ENCODE results near the gene RPLP1. TPM values are rescaled to one million over a fixed set of nuclear protein-coding genes. Genes with fewer than 3 reads are reported as not detected.

RPLP1 gene
- total RNA-seq (2021) (1,651 and 3,001 TPM in 2 replicates), Bru-seq, nascent RNA (percentile 100 among the genes with signal in this experiment), BruChase-seq, experiment 1, labeled RNA remaining after a 2-hour chase (percentile 100 among the genes with signal in this experiment), BruChase-seq, experiment 2, labeled RNA remaining after a 6-hour chase (percentile 100 among the genes with signal in this experiment)
- long read RNA-seq, transcript RPLP1-204 (3 exons, 940 nt): minor isoform, 5 of 2,391 reads
- long read RNA-seq, transcript RPLP1-202 (3 exons, 445 nt): minor isoform, 6 of 2,391 reads
- long read RNA-seq, transcript RPLP1-201 (4 exons, 1,197 nt): major isoform, 2,314 of 2,391 reads
- long read RNA-seq, partial matches to known transcripts: 37 of 2,391 reads
- long read RNA-seq, other reads (novel, unspliced or antisense): 29 of 2,391 reads

DNA sequence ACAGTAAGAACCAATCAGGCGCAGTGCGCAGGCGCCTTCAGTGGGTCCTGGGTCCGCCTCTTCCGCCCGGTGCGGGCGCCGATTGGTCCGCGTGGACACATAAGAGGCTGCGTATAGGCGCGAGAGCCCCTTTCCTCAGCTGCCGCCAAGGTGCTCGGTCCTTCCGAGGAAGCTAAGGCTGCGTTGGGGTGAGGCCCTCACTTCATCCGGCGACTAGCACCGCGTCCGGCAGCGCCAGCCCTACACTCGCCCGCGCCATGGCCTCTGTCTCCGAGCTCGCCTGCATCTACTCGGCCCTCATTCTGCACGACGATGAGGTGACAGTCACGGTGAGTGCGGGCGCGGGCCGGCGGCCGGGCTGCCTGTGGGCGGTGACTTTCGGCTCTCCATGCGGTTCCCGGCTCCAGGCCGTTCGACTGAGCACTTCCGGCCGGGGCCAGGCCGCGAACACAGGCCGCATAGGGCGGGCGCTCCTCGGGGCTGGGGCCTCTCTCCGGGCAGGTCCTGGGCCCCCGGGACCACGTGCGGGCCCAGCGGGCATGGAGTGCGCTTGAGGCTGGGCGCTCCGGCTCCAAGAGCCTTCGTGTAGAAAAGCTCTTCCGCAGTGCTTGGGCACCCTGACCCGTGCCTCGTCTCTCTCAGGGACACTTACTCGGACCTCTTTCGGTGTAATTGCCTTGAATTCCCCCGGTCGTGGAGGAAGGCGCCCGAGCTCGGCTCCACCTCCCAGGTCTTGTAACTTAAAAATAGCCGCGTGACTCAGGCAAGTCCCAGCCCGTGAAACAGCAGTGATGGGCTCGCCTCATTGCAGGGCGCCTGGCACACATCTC lies at the start of gene RPLP1:
TSS of gene RPLP1 (plus strand) at position 127 of the 830 bp plus-strand sequence. CDS start at position 258, 131 bp downstream.
- intact Hi-C loops (cut with micrococcal nuclease; ENCODE audit: unreplicated experiment): loop anchor here (5.0 kb wide), 1 partner anchor 41 kb away; the partner anchor contains the start of gene KIF23
- CTCF ChIA-PET: interaction anchor here (3.4 kb wide), 1 partner anchor 10 kb away, joined by 16 read pairs; no protein-coding TSS in a partner anchor
- peak within 1 kb of the TSS; percentile 97 for H3K4me2 ChIP-seq
- no peaks in the 10 kb centered on the region for H3K9me3 ChIP-seq (ENCODE audit: insufficient read depth, low read depth)
- peaks cover 42% of the 10 kb centered on the region for H4K20me1 ChIP-seq (ENCODE audit: insufficient read depth)
- no peaks in the 10 kb centered on the region for H3K9me2 ChIP-seq (ENCODE audit: insufficient read depth)
- peaks cover 25% of the 10 kb centered on the region for H3K4me1 ChIP-seq (replicated peaks; ENCODE audit: insufficient read depth)
- H3K27ac ChIP-seq: peak within 1 kb of the TSS; percentile 82
- DNase-seq: peak; percentile 70 to 93
- peaks cover 56% of the 10 kb centered on the region for H3F3A ChIP-seq (ENCODE audit: insufficient read depth, low read depth)
- H3K79me2 ChIP-seq (ENCODE audit: low read depth): peaks cover 37% of the 10 kb centered on the region
- TF ChIP-seq EZH2 (IDR thresholded peaks at IDR 0.05; ENCODE audit: low read depth): no peak
- TF ChIP-seq, protein P1, sequence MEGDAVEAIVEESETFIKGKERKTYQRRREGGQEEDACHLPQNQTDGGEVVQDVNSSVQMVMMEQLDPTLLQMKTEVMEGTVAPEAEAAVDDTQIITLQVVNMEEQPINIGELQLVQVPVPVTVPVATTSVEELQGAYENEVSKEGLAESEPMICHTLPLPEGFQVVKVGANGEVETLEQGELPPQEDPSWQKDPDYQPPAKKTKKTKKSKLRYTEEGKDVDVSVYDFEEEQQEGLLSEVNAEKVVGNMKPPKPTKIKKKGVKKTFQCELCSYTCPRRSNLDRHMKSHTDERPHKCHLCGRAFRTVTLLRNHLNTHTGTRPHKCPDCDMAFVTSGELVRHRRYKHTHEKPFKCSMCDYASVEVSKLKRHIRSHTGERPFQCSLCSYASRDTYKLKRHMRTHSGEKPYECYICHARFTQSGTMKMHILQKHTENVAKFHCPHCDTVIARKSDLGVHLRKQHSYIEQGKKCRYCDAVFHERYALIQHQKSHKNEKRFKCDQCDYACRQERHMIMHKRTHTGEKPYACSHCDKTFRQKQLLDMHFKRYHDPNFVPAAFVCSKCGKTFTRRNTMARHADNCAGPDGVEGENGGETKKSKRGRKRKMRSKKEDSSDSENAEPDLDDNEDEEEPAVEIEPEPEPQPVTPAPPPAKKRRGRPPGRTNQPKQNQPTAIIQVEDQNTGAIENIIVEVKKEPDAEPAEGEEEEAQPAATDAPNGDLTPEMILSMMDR (conservative IDR thresholded peaks at IDR 0.05): no peak
- POLR2A ChIA-PET (ENCODE audit: unreplicated experiment): interaction anchor here (0.6 to 1.6 kb wide), 6 partner anchors 10 to 1679 kb away, joined by 3 to 11 read pairs (median 4); no protein-coding TSS in a partner anchor
- peaks cover 30% of the 10 kb centered on the region for H3K36me3 ChIP-seq (ENCODE audit: low read depth)
- TSS peak; percentile 48 for BruUV-seq (replicated peaks)
- peak within 1 kb of the TSS; percentile 79 for H2AFZ ChIP-seq
- H3K4me3 ChIP-seq: peak within 1 kb of the TSS; percentile 71
- no peaks in the 10 kb centered on the region for H3K27me3 ChIP-seq (ENCODE audit: insufficient read depth, low read depth)

DNA sequence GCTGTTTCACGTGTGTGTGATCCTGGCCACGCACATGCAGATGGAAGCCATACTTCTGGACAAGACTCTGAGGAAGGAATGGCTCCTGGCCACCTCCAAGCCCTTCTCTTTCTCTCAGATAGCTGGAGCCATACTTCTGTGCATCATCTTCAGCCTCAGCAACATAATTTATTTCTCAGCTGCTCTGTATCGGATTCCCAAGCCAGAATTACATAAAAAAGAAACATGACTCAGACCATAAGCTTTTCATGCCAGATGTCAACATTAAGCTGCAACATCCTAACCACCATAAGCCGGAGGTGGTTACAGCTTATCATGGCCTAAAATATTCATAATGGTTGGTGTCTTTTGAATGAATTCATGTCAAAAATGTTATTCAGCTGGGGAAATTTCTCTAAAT lies 49.0 kb upstream of the RPLP1 start:
- DNase-seq: no peak
- Histone ChIP-seq H3K9me3 (ENCODE audit: insufficient read depth, low read depth) (no peaks in the 10 kb centered on the region), H3K4me2 (no peak overlapping the region), H3F3A (ENCODE audit: insufficient read depth, low read depth) (peaks cover 4% of the 10 kb centered on the region; the same call in 1 of the 2 replicates), H3K9me2 (ENCODE audit: insufficient read depth) (no peaks in the 10 kb centered on the region), H2AFZ (no peak overlapping the region), H3K36me3 (ENCODE audit: low read depth) (no peaks in the 10 kb centered on the region), H3K4me1 (replicated peaks; ENCODE audit: insufficient read depth) (0 out of 2 replicates have a peak, but pooled peaks cover 8% of the 10 kb centered on the region), H3K27ac (no peak overlapping the region), H3K79me2 (ENCODE audit: low read depth) (no peaks in the 10 kb centered on the region), H4K20me1 (ENCODE audit: insufficient read depth) (no peaks in the 10 kb centered on the region), H3K27me3 (ENCODE audit: insufficient read depth, low read depth) (no peaks in the 10 kb centered on the region), H3K4me3 (no peak overlapping the region)
- TF ChIP-seq, protein P1 (conservative IDR thresholded peaks at IDR 0.05): no peak
- TF ChIP-seq EZH2 (IDR thresholded peaks at IDR 0.05; ENCODE audit: low read depth): no peak
- no TSS peak for BruUV-seq (replicated peaks)
- POLR2A ChIA-PET (ENCODE audit: unreplicated experiment): interaction anchor here (0.6 kb wide), 1 partner anchor 244 kb away, joined by 10 read pairs; no protein-coding TSS in a partner anchor
- intact Hi-C loops (cut with micrococcal nuclease; ENCODE audit: unreplicated experiment): no loop called here
- CTCF ChIA-PET: no interaction called here

DNA sequence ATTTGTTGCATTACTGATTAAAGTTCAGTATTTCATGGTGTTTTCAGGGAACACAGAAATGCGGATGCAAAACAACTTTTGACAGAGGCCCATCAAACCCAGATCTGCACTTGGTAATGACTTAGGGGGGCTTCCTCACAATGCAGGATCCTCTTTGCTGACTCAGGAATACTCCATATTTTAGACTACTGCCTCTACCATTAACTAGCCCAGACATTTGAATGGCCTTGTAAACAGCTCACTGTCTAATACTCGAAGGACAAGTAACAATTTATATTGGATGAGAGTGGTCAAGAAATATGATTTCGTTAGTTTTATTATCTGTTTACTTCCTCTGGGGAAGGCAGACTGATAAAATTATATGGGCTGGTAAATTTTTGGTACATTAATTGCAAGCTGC lies 47.5 kb upstream of the RPLP1 start:
- TF ChIP-seq EZH2 (IDR thresholded peaks at IDR 0.05; ENCODE audit: low read depth): no peak
- TF ChIP-seq, protein P1 (conservative IDR thresholded peaks at IDR 0.05): no peak
- DNase-seq: no peak
- POLR2A ChIA-PET (ENCODE audit: unreplicated experiment): no interaction called here

More for the DNA sequence above, 47.5 kb upstream of the RPLP1 start:
- Histone ChIP-seq H2AFZ (no peak overlapping the region), H3K4me1 (replicated peaks; ENCODE audit: insufficient read depth) (peaks cover 11% of the 10 kb centered on the region; the same call in 1 of the 2 replicates), H3F3A (ENCODE audit: insufficient read depth, low read depth) (peaks cover 7% of the 10 kb centered on the region; the same call in 1 of the 2 replicates), H4K20me1 (ENCODE audit: insufficient read depth) (no peaks in the 10 kb centered on the region), H3K4me3 (no peak overlapping the region), H3K9me2 (ENCODE audit: insufficient read depth) (no peaks in the 10 kb centered on the region), H3K36me3 (ENCODE audit: low read depth) (no peaks in the 10 kb centered on the region), H3K79me2 (ENCODE audit: low read depth) (no peaks in the 10 kb centered on the region; the same call in 1 of the 2 replicates), H3K4me2 (no peak overlapping the region), H3K27ac (no peak overlapping the region), H3K9me3 (ENCODE audit: insufficient read depth, low read depth) (no peaks in the 10 kb centered on the region), H3K27me3 (ENCODE audit: insufficient read depth, low read depth) (no peaks in the 10 kb centered on the region)
- intact Hi-C loops (cut with micrococcal nuclease; ENCODE audit: unreplicated experiment): no loop called here
- CTCF ChIA-PET: interaction anchor here (0.6 kb wide), 1 partner anchor 12 kb away, joined by 3 read pairs; no protein-coding TSS in a partner anchor
- no TSS peak for BruUV-seq (replicated peaks)
